NCI-H774 (cell line): ENCODE results near the gene RGS1.
"Not testable (repeated sequence)": the region's sequence is repeated elsewhere in the genome, so short reads cannot be mapped to it uniquely, and the experiment has no call there.

Source experiments
- DNase-seq: peaks from one replicate; lab custom pipeline; 2025; lab: John Stamatoyannopoulos, UW

RGS1 gene, protein sequence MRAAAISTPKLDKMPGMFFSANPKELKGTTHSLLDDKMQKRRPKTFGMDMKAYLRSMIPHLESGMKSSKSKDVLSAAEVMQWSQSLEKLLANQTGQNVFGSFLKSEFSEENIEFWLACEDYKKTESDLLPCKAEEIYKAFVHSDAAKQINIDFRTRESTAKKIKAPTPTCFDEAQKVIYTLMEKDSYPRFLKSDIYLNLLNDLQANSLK

DNA sequence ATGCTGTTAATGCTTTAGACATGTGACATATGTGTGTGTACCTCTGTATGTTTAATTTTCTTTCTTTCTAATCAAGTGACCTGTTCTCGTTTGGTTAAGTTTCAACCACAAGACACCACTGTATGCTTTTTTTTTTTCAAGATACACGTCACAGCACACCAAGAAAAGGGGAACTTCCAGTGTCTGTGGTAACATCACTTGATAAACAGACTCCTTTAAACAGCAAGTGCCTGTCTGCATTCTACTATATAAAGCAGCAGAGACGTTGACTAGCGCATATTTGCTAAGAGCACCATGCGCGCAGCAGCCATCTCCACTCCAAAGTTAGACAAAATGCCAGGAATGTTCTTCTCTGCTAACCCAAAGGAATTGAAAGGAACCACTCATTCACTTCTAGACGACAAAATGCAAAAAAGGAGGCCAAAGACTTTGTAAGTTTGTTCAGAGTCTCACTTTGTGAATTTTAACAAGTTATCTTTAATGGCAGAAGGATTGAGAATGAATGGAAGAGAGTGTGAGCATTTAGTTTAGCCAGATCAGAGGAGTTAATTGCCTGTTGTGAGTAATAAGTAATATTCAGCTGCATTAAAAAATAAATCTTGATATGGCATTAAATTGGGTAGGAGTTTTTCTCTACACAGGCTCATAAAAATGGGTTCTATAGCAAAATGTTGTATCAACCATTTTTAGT, at the start of gene RGS1:
Gene RGS1, plus strand, starts transcription at position 275 of the 691 bp plus-strand sequence. Its CDS starts 20 bp downstream, at position 295.
- no peak for DNase-seq

DNA sequence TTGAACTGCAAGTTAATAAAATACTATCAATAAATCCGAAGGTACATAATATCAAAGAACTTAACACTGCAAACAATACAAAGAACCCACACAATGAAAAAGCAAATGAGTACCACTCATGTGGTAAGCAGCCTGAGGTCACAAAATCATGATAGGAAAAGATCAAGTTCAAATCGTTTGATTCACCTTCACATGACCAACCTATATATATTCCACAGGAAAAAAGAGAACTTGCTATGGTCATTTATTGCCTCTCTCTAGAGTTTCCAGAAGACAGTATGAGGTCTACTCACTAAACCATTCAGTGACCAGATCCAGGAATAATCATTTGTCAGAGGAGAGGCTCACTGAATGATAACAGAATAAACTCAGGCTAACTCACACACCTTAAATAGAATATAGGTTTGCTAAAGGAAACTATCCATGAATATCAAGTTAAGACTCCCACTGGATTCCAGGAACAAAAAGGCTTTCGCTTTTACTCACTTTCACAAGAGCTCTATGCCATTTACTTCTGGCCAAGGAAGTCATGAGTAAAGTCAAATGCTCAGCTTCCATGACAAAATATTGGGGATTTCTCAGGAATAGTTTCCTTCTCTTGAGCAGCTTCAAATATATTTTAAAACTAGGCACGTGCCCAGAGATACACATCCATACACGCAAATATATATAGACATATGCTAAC, 48.3 kb upstream of the RGS1 start:
- DNase-seq: no peak

DNA sequence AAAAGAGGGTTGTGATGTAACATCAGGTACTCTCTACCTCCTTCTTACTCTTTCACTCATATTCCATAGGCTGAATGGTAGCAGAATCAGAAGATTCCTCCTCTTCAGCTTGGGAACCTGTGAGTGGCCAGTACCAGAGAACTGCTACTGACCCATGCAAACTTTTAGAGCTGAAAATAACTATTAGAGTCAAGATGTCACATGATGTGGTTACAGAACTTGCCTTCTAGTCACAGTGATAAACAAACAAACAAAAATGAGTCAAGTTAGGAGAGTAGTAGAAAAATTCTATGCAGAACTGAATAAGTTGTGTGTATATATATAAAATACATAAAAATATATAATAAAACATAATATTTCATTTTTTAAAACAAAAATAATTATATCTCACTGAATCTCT, 47.6 kb upstream of the RGS1 start:
- DNase-seq: no peak

DNA sequence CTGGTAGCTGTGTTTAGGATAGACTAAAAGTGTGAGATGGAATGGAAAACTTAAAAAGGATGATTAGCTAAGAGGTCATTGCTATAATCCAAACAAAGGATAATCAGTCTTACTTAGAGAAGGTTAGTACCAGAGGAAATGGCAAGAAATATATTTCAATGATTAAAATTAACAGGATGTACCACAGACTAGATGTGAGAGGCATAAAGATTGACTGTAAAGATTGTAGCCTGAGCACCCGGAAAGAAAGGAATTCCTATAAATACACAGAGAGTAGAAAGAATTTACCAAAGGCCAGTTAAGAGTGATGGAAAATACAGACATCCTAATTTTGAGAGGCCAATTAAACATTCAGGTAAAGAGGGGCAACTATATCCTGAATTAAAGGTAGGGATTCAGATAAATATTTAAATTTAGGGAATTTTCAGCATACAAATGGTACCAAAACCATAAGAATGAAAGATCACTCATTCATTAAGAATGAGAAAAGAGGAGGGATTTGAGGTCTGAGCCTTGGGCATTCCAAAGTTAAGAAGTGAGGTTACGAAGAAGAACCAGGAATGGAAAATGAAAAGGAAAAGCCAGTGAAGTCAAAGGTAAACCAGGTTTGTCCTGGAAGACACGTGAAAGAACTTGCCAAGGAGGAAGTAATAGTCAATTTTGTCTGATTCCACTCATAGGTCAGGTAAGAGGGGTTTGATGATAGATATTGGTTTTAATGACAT, 46.4 kb upstream of the RGS1 start:
- no peak for DNase-seq

DNA sequence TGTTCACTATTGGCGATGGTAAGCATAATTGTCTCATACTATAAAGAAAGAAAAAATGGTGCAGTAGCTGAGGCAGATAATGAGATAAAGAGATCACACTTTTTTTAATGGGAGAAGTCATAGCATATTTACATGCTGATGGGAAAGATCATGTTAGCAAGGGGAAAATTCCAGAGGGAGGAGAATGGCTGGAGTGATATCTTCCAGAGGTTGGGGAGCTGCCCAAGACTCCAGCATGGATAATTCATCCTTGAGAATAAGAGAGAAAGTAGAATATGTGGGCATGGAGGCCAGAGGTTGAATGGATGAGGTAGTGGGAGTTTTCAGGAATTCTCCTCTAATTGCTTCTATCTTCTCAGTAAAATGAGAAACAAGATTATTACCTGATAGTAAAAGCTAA, 45.8 kb upstream of the RGS1 start:
- DNase-seq: no peak

DNA sequence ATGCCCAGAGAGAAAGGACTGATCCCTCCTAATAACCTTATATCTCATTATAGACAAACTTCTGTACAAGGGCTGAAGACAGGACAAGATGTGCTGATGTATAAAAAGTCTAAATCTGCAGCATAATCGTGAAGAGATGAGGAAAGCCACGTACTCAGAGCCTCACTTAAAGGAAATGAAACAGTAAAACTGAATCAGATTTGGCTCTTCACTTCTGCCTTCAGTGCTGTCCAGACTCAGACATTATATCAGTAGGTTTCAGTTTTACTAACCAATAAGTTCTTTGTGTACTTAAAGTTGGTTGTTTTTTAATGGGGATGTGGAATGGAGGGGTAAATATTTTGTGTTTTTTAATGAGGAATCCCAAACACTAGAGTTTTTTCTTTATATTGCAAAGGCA, 45.3 kb upstream of the RGS1 start:
- DNase-seq: no peak

DNA sequence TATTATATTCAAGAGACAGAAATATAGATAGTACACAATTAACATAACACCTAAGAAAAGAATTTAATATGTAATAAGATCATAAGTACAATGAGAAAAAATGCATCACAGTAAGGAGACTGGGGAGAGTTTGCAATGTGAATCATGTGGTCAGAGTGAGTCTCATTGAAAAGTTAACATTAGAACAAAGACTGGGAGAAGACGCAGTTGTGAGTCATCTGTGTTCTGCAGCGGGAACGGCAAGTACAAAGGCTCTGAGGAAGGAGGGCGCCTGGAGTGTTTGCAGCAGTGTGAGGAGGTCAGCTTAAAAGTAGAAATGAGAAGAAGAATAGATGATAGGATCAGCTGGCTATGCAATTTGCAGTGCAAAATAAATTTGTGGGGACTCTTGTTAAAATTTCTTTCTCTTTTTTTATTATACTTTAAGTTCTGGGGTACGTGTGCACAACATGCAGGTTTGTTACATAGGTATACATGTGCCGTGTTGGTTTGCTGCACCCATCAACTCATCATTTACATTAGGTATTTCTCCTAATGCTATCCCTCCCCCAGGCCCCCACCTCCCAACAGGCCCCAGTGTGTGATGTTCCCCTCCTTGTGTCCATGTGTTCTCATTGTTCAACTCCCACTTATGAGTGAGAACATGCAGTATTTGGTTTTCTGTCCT, 44.4 kb upstream of the RGS1 start:
- DNase-seq: not testable (repeated sequence)

DNA sequence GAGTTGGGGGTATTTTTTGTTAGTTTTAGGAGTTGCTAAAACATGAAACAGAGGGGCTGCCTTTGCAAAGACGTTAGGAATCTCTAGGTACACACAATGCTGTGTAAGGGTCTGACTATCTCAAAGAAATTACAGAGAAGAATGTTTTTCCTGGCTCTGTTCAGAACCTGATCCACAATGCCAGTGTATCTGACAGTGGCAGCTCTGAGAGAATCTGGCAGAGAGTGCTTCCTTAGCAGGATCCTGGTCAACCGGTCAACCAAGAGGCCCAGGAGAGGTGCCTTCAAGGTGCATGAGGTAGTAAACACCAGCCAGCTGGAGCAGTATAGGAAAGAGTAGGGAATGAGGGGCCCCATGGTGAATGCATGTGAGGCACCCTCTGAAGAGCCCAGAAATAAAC, 40.9 kb upstream of the RGS1 start:
- no peak for DNase-seq

DNA sequence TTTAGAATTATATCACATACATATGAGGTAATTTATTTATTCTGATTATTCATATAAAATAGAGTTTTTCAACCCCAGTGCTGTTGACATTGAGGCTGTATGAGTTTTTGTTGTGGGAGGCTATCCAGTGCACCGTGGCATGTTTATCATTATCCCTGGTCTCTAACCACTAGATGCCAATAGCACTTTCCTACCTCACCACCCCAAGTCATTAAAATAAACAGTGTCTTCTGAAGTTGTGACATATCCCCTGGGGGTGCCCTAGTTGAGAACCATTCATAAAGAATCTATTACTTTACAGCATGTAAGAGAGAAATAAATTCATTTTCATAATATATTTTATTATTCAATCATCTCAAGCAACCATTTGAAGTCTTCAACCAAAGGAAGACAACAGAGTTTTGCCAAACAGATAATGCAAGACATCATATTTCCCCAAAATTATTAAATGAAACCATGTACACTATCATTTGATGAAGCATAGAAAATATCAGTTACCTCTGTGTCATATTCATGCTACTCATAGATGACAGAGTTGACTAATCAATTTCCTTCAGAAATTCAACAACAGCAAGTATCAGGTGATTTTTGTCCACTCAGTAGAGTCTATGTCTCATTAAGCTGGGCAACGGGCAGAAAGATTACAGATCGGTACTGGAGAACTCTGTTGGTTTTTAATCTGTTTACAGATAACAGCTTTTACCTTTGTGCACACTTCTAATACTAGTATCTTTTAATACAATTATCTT, 39.5 kb upstream of the RGS1 start:
- DNase-seq: no peak

DNA sequence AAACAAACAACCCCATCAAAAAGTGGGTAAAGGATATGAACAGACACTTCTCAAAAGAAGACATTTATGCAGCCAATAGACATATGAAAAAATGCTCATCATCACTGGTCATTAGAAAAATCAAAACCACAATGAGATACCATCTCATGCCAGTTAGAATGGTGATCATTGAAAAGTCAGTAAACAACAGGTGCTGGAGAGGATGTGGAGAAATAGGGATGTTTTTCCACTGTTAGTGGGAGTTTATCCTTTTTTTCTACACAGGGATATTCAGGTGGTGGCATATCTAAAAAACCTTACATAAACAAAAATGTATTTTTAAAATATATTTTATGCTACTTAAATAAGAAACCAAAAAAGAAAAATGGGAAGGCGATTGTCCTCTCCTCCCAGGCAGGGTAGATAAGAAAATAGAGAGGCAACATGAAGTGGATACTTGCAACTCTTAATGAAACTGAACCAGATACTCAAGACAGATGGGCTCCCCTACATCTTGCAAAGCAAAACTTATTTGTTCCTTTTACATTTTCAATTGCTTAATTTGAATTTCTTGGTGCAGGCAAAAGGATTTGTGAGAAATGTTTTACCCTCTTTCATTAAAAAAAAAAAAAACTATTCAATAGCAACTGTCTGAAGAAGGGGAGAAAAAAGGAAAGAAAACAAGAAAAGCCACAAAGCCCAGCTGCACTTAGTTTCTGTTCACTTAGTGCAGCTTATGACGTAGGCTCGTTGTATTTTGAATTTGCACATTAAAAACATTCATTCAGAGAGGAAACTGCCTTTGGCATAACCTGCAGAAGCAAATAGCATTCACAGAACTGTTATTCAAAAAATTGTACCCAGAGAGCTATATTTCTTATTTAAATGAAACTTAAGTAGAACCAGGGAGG, 36.9 kb upstream of the RGS1 start:
- DNase-seq: no peak

DNA sequence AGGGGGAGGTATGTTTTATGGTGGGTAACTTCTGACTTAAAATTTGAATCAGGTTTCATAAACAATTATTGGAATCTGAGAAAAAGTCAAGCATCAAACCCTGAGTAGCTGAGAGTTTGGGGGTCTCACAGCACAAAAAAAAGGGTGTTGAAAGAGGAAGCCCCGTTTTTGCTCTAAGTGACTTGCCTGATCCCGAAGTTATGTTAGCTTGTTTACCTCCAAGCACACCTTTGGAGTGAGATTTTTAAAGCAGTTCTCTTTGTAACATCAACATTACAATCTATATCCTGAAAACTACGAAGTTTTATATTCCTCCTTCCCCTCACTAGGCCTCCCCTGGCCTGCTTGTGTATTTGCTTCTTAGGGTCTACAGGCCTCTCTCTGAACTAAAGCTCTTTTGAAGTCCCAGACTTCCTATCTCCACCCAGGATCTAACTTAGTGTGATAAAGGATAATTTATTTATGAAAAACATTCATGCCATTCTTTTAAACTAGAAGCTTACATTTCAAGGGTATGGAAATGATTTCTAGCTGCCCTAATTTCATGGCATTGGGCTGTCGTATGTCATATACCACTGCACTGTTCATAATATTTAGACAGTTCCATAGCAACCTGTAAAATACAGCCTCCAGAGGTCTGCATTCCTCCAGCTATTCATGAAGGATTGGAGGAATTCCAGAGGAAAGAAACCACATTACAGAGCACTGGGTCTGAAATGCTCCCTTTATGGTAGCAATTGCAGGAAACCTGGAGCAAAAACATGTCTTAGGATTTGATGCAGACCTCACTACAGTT, 36.1 kb upstream of the RGS1 start:
- DNase-seq: no peak

DNA sequence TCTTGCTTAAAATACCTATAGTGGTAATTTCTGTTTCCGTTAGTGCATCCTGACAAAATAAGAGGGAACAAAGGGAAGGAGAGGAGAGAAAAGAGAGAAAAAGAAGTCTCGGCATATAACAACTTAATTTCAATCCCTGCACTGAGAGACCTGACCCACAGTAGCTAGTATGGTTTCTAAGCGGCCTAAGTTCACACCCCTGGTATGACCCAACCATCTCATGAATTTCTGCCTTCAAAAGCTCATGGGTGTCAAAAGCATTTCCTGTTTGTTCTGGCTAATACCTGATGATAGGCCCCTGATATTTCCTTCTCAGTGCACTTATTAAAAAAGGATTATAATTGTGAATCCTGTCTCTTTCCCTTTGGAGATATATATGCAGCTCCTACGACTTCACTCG, 32.1 kb upstream of the RGS1 start:
- DNase-seq: no peak

DNA sequence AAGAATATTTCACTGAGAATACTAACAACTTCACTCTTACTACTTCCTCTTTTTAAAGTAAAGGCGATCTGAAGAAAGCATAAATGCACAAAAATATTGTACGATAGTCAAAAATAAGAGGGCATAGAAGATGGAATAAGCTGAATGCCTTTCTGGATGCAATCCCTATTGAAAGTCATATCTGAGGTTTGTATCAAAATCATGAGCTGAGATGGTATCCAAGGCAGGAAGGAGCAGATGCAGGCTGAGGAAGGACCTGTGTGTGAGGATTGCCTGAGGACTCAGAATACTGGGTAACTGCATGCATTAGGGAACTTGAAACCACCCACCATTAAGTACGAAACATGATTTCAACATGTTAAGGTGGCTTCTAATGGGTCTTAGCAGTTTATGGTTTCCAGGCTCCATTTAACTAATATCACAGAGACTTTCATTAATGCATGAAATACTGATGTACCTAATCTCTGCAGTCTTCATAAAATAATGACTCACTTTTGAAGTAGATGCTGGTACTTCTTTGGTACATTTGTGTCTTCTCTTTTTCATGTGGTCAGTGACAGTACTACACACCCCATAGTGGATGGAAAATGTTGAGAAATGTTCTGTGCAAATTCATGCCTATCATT, 29.6 kb upstream of the RGS1 start:
- no peak for DNase-seq

DNA sequence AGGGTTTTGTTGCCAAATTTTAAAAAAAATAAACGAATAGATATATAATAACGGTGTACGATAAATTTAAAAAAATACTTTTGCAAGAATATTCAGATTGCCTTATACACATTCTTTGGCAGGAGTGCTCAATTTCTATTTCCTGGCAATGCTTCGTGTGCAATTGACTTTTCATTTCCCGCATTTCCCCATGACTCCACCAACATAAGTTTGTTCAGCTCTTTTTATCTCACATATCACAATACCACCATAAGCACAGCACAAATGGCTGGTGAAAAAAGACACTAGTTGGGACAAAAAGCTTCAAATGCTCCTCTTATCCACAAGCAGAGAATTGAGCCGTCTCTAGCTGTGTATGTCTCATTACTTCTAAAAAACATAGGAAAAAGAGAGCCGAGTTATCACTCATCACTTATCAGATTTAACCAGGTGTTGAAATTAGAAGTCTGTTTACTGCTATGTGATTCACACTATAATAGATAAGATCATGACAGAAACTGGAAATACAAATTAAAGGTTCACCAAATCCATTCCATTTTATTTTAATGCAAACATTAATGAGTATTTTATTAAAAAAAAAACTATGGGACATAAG, 28.9 kb upstream of the RGS1 start:
- no peak for DNase-seq

DNA sequence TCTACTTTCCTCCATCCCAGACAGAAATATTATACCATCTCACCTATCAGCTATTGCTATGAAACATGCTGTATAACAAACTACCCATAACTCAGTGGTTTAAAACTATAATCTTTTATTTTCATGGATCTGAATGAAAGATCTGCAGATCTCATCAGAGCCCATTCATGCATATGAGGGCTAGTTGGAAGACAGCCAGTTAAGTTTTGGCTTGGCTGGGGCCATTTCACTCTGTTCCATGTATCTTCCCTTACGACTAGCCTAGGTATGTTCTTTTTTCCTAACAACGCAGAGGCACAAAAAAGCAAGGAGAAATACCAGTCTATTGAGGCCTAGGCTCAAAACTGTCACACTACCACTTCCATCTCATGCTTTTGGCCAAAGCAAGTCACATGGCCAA, 28.1 kb upstream of the RGS1 start:
- no peak for DNase-seq

DNA sequence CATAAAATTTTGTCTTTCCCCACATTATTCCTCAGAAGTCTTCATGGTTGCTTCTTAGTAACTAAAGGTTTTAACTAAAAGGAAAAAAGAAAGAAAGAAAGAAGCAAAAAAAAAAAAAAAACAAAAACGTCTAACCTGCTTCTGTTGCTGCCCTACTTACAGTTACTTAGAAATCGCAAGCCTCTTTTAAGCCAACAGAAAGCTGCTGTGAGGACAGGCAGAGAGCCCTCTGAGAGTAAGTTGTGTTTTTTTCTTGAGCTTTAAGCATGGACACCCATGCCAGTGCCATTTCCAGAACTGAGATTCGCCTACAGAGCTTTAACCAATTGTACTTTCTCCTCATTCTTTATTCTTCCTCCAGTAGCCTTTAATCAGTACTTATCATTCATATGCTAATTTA, 25.6 kb upstream of the RGS1 start:
- DNase-seq: no peak

DNA sequence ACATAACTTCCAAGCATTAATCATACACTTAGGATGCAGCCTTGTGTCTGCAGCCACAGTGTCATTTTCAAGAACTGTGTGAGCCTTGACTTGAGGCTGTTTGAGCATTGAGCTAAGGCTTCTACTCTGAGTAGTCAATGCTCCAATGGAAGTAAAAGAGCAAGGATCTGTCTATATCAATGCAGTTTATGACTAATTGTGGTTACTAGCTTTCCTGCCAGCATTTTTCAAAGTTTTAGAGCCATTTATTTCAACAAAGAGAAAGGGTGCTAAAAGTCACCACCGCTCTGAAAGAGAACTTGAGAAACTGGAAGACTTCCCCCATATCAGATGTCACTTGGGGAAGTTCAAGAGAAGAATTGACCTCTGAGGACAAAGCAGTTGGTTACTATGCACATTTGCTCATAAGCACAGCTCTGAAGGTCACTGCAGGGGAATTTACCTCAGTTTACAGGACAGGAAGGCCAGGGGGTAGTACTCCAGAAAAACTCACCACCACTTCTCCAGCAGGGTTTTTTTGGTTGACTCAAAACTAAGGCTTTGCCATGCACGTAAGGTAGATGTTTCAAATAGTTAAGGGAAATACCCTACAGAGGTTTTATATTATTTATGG, 24.5 kb upstream of the RGS1 start:
- DNase-seq: no peak

DNA sequence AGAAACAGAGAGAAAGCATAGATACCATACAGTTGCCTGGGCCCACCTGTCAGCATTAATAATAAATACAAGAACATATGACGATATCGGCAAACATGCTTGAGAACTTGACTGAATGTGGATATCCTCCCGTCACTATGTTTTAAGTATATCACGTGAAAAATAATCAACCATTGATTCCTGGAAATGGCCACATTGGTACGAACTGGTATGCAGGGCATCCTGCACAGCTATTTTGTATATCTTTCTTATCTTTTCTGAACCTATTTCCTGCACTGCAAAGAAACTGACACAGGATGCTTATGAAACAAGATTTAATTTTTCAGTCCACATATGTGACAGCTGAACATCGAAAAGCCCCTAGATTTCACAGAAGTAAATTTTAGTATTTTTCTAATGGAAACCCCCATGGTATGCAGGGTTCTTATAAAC, 22.8 kb upstream of the RGS1 start:
- DNase-seq: no peak
